Left renal cortex interstitium (tissue), 4 donors: ENCODE data around the gene CD2BP2. TPM values are rescaled to one million over a fixed set of nuclear protein-coding genes. Genes with fewer than 3 reads are reported as not detected.
A peak's percentile ranks its signal among the peaks of the same experiment; 100 is the strongest.

Experiments
- DNase-seq, 4 donors: peaks; one replicate each; pipeline ENCODE4 v3.0.0-alpha.2; 2013; ENCODE audit warnings: low read depth in 4 of 4, low spot score in 2 of 4, missing footprints in 1 of 4
- polyA plus RNA-seq, 4 donors: library from polyadenylated mRNA; unstranded; fragments of 120-200 nt; gene quantifications; one replicate each; pipeline ENCODE4 v1.2.1, GENCODE V29; 2013; ENCODE audit not compliant: insufficient read length in 4 of 4

The CD2BP2 gene
- polyA plus RNA-seq, 4 donors: 55.4 to 65.2 (median 61.0) TPM

DNA sequence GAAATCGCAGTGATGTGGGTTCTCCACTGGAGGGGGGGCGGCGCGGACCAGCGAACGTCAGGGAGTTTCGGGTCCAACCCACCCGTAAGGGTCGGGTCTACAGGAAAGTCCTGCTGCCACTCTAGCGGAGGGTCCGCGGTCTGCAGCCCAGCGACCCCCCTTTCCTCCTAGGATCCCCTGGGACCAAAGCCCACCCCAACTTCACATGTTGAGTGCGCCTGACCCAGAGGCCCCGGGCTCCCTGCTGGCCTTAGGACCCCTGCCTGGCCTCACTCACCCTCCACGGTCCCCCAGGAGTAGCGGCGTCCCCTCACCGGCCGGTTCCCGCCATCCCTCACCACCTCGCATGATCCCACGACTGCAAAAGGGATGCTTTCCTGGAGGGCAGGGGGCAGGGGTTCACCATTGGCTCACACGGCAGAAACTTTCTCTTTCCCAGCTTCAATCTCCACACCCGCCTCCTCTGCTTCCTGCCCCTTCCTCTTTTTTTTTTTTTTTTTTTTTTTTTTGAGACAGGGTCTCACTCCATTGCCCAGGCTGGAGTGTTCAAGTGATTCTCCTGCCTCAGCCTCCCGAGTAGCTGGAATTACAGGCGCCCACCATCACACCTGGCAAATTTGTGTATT, 24.2 kb upstream of the CD2BP2 start:
- DNase-seq: no peak

GRCh38 chr16:30378236-30379157, 23.4 kb upstream of the CD2BP2 start:
- DNase-seq: peak; percentile 79 to 95 (median 92)

DNA sequence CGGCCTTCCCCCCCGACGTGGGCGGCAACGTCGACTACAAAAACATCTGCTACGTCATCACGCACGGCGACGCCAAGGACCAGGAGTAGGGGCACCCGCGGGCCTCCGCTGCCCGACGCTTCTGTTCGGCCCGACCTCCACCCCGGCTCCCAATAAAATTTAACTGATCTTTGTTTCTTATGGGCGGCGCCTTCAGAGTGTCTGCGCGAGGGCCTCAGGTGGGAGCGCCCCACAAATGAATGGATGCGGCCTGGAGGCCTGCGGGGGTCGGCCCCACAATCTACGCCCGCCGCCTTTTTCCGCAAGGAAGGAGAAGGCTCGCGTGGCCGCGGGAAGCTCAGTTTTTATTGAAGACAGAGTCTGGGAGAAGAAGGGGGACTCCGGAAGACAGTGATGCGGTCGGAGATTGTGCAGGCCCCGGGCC, 22.7 kb upstream of the CD2BP2 start:
- peak in 2 of 4 donors; percentile 80 to 82 for DNase-seq

GRCh38 chr16:30377050-30377811, 22.1 kb upstream of the CD2BP2 start:
- no peak for DNase-seq

DNA sequence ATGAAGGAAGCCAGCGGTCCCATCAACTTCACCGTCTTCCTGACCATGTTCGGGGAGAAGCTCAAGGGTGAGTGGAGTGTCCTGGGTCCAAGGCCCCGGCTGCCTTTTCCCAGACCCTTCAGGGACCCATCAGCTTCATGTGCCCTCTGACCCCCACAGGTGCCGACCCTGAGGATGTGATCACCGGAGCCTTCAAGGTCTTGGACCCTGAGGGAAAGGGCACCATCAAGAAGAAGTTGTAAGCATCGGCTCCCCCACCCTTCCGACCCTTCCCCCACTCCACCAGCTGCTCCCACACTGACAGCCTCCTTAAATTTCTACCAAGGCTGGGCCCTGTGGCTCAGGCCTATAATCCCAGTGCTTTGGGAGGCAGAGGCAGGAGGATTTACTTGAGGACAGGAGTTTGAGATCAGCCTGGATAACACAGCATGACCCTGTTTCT, 21.4 kb upstream of the CD2BP2 start:
- no peak for DNase-seq

DNA sequence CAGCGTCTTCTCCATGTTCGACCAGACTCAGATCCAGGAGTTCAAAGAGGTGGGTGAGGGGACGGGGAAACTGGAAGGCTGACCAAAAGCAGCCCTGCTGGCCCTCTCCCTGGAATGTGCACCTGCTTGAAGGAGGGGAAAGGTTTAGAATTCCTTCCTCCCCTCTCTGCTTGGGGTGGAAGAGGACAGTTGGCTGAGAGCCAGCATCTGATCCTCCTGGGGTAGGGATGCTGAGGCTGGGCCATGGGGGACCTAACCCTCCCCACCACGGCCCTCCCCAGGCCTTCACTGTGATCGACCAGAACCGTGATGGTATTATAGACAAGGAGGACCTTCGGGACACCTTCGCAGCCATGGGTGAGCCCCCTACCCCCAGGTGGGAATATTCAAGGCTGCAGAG, 20.8 kb upstream of the CD2BP2 start:
- DNase-seq: no peak

DNA sequence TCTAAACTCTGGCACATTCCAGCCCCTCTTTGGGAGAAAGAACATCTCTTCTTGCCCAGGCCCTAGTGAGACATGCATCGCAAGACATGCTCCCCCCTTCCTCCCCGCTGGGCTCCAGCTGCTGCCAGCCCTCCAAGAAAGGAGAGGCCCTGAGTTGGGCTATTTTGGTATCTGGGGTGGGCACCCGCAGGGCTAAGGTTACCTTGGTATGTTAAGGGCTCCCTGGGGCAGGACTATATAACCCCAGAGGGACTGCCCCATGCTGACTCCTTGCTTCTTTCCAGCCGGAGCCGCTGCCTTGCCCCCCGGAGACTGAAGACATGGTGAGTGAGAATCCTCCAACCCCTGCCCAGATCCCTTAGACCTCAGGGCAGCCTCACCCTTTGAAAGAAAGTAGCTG, 19.4 kb upstream of the CD2BP2 start, which contains the start of gene MYL11:
Gene MYL11, plus strand, starts transcription at position 265 of the 400 bp plus-strand sequence. Its CDS starts 56 bp downstream, at position 321.
- DNase-seq: no peak

- no peak for DNase-seq
Observed at GRCh38 chr16:30372725-30373124, 17.6 kb upstream of the CD2BP2 start.

DNA sequence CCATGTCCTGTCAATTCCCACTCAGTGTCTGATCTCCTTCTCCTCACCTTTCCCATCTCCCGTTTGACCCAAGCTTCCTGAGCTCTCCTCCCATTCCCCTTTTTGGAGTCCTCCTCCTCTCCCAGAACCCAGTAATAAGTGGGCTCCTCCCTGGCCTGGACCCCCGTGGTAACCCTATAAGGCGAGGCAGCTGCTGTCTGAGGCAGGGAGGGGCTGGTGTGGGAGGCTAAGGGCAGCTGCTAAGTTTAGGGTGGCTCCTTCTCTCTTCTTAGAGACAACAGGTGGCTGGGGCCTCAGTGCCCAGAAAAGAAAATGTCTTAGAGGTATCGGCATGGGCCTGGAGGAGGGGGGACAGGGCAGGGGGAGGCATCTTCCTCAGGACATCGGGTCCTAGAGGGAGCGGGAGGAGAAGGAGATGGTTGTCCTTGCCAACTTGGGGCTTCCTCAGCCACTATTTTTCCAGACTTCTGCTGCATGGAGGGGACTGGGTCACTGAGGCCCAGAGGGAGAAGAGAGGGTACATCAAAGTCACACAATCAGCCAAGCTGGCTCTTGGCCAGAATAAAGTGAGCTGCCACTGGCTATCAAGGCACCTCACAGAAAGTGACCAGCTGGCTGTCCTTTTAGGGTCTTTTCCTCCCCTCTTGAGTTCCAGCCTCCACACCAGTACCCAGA, 17.1 kb upstream of the CD2BP2 start:
- DNase-seq: no peak

GRCh38 chr16:30371248-30371816, 16.2 kb upstream of the CD2BP2 start:
- DNase-seq: no peak

DNA sequence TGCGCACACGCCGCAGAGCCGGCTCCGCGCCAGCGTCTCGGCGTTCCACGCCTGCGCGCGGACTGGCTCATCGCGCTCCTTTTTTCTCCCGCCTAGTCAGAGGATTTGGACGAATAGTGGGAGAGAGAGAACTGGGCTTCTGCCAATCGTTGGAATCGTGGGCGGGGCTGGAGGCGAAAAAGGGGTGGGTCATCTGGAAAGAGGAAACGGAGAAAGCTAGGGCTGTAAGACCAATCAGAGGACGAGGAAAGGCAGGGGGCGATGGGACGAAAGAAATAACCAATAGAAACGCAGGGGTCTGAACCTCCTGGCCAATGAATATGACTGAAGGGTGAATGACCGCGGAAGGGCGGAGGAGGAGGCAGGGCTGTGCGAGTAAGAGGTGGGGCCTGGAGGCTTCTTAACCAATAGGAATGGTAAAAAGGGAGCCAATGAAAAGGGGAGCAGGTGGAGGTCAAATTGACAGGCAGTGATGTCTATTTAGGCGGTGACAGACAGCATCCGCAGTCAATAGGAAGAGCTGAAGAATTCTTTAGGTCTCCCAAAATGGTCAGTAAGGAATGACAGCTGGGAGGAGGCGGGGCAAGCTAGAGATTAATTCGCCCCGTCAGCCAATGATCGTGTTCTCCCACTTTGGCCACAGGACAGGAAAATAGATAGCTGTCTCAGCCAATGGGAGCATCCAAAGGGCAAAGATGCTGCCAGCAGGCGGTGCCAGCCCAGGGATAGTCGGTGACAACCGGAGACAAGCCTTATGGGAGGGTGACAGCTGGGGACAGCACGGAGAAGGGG, 15.5 kb upstream of the CD2BP2 start, which contains the start of gene TBC1D10B:
Gene TBC1D10B, minus strand, starts transcription at position 39 of the 792 bp plus-strand sequence. CDS start 311 bp downstream, outside the sequence.
- peak; percentile 99 to 100 (median 100) for DNase-seq

GRCh38 chr16:30369938-30370455, 14.9 kb upstream of the CD2BP2 start:
- no peak for DNase-seq

GRCh38 chr16:30369091-30369937, 14.2 kb upstream of the CD2BP2 start:
- no peak for DNase-seq

GRCh38 chr16:30368792-30369090, 13.6 kb upstream of the CD2BP2 start:
- DNase-seq: no peak

DNA sequence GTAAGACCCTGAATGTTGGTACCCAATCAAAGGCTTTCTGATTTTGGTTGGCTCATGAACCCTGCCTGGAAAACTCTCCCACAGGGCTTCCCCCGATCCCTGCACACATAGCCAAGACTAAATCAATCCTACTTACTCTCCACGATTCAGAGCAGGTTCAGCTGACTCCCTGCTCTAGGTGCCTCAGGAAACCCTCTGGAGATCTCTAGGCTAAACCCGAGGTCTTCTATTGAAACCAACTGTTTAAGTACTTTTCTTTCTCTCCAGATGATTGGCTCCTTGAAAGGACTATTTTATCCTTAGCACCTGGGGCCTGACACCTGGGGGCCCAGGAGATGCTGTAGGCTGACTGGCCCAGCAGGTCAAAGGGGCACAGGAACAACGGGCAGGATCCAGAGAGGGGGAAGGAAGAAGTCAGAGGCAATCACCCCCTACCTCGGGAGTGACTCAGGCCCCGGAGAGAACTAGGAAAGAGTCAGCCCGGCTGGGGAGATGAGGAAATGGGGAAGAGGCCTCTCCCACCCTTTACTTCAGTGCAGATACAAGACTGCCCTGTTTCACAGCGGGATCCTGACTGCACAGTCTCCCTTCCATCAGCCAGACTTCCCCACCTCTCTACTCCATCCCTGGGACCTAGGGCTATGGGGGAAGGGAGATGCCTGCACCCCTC, 13.1 kb upstream of the CD2BP2 start:
- DNase-seq: no peak

- no peak for DNase-seq
Observed at GRCh38 chr16:30367349-30368009, 12.4 kb upstream of the CD2BP2 start.

GRCh38 chr16:30366511-30366910, 11.4 kb upstream of the CD2BP2 start:
- DNase-seq: no peak
